Activated CD4-positive, alpha-beta T cell treated with anti-CD3 and anti-CD28 coated beads, Interleukin-2, amount 50 U/mL, for 4 hours (primary cell): ENCODE data around the gene PIEZO2.

Experiments
- DNase-seq, 2 experiments: peaks; one replicate each; pipeline ENCODE4 v3.0.0-alpha.2; 2020

PIEZO2 gene

GRCh38 chr18:10715791-10716190, 433.6 kb downstream of the PIEZO2 start:
- no peak for DNase-seq

- DNase-seq: no peak
These were observed 436.0 kb downstream of the PIEZO2 start for GRCh38 chr18:10713409-10713808.

- no peak for DNase-seq
These were observed 442.1 kb downstream of the PIEZO2 start for GRCh38 chr18:10707294-10707693.

GRCh38 chr18:10705786-10706185, 443.6 kb downstream of the PIEZO2 start:
- DNase-seq: no peak

- DNase-seq: no peak
These were observed 444.1 kb downstream of the PIEZO2 start for GRCh38 chr18:10705291-10705690.

GRCh38 chr18:10702206-10702605, 447.2 kb downstream of the PIEZO2 start:
- DNase-seq: no peak

GRCh38 chr18:10690366-10690765, 459.0 kb downstream of the PIEZO2 start:
- no peak for DNase-seq

GRCh38 chr18:10690035-10690329, 459.4 kb downstream of the PIEZO2 start:
- no peak for DNase-seq

GRCh38 chr18:10689236-10690034, 459.9 kb downstream of the PIEZO2 start:
- DNase-seq: no peak

GRCh38 chr18:10688766-10689165, 460.6 kb downstream of the PIEZO2 start:
- DNase-seq: no peak

GRCh38 chr18:10687161-10687925, 462.0 kb downstream of the PIEZO2 start:
- DNase-seq: no peak

- DNase-seq: no peak
These were observed 463.1 kb downstream of the PIEZO2 start for GRCh38 chr18:10686308-10686707.

GRCh38 chr18:10685484-10685883, 463.9 kb downstream of the PIEZO2 start:
- DNase-seq: no peak

GRCh38 chr18:10682368-10682714, 467.0 kb downstream of the PIEZO2 start:
- DNase-seq: no peak

GRCh38 chr18:10681581-10682367, 467.6 kb downstream of the PIEZO2 start:
- DNase-seq: no peak

GRCh38 chr18:10680271-10680596, 469.1 kb downstream of the PIEZO2 start:
- DNase-seq: no peak

- DNase-seq: no peak
These were observed 469.7 kb downstream of the PIEZO2 start for GRCh38 chr18:10679557-10680270.

- no peak for DNase-seq
These were observed 477.9 kb downstream of the PIEZO2 start for GRCh38 chr18:10671441-10671840.

- DNase-seq: no peak
These were observed 478.5 kb downstream of the PIEZO2 start for GRCh38 chr18:10670856-10671255.

GRCh38 chr18:10669441-10670100, 479.8 kb downstream of the PIEZO2 start:
- DNase-seq: no peak

- no peak for DNase-seq
These were observed 485.6 kb downstream of the PIEZO2 start for GRCh38 chr18:10663750-10664149.

- no peak for DNase-seq
These were observed 488.1 kb downstream of the PIEZO2 start for GRCh38 chr18:10661317-10661716.
